Heart left ventricle (tissue), 16 donors: ENCODE results near the gene PKNOX1. TPM values are rescaled to one million over a fixed set of nuclear protein-coding genes. Genes with fewer than 3 reads are reported as not detected.

Experiments used
- ATAC-seq, 4 donors: fragments of 200-7000 bp; cut with Tn5 transposase; one replicate each; pipeline ENCODE4 v1.9.1; 2020 to 2022; ENCODE audit warnings: moderate library complexity in 4 of 4, mild to moderate bottlenecking in 3 of 4, moderate number of reproducible peaks in 1 of 4
- DNase-seq, 5 donors: peaks; one replicate each; pipeline ENCODE4 v3.0.0-alpha.2; 2020
- H3K27ac ChIP-seq, 12 donors: fragments of 200-600 bp; sonication (generic) in 4 of 12; one replicate each; pipeline versions ENCODE4 v1.5.0 to v1.8.0; 2016 to 2022; ENCODE audit warnings: mild to moderate bottlenecking in 2 of 12
- H3K27me3 ChIP-seq, 9 donors: fragments of 200-600 bp; sonication (generic) in 2 of 9; one replicate each; pipeline versions ENCODE4 v1.5.1 to v1.8.0; 2016 to 2022; ENCODE audit warnings: mild to moderate bottlenecking in 3 of 9
- H3K36me3 ChIP-seq, 9 donors: fragments of 200-600 bp; sonication (generic) in 2 of 9; one replicate each; pipeline versions ENCODE4 v1.5.0 to v1.8.0; 2018 to 2022; ENCODE audit warnings: mild to moderate bottlenecking in 2 of 9
- H3K4me1 ChIP-seq, 12 donors: fragments of 200-600 bp; sonication (generic) in 4 of 12; one replicate each; pipeline versions ENCODE4 v1.5.0 to v1.8.0; 2016 to 2022; ENCODE audit warnings: mild to moderate bottlenecking in 3 of 12
- H3K4me3 ChIP-seq, 12 donors: fragments of 200-600 bp; sonication (generic) in 4 of 12; one replicate each; pipeline versions ENCODE4 v1.5.0 to v1.8.0; 2017 to 2022; ENCODE audit warnings: mild to moderate bottlenecking in 9 of 12, moderate library complexity in 4 of 12
- H3K9me3 ChIP-seq, 12 donors: fragments of 200-600 bp; sonication (generic) in 4 of 12; one replicate each; pipeline versions ENCODE4 v1.5.0 to v1.8.0; 2016 to 2022; ENCODE audit warnings: mild to moderate bottlenecking in 1 of 12
- POLR2A ChIP-seq, 2 donors: fragments of 450-650 bp; IDR thresholded peaks; one replicate each; pipeline ENCODE4 v1.6.1; 2017; ENCODE audit warnings: antibody characterized with exemption in 2 of 2, mild to moderate bottlenecking in 2 of 2, moderate library complexity in 2 of 2
- WGBS, 4 donors: extraction: QIAGEN DNeasy Blood & Tissue Kit in 2 of 4; methylation state at CpG; one replicate each; pipeline versions ENCODE4 v1.1.5 to v1.1.7; 2013 to 2018; 5-methylcytosine and 5-hydroxymethylcytosine counted together
- intact Hi-C, 10 donors: fragments of 100-400 bp; cut with DNase I; formaldehyde crosslinking; loops; one replicate each; pipeline versions ENCODE4 v1.11.1 to v1.14.2; 2022
- polyA plus RNA-seq, 2 donors: library from polyadenylated mRNA; stranded (reverse); fragments of 200-250 nt; gene quantifications; one replicate each; pipeline ENCODE4 v1.2.3, GENCODE V29; 2013
- total RNA-seq, 9 donors: library from RNA; depleted of rRNA in 2 of 9; stranded (reverse); fragments of >200 nt in 2 of 9; fragmentation: NEBNext Ultra II Directional in 3 of 9; extraction: Animal tissue kit (Norgen Biotek cat#: 25700) in 3 of 9; gene quantifications; one replicate each; pipeline versions ENCODE4 v1.1.0 to v1.2.4, GENCODE V29; 2016 to 2023
- TF ChIP-seq, protein P1 (sequence below), 12 donors: fragments of 200-600 bp; sonication (generic) in 4 of 12; IDR thresholded peaks; one replicate each; pipeline versions ENCODE4 v1.5.0 to v1.8.0; 2018 to 2022; ENCODE audit warnings: antibody characterized with exemption in 12 of 12, mild to moderate bottlenecking in 5 of 12
- donor health status: ischemic (EF 13 %, LVEDD 7.1; RV severe dilation, severe dysfunction).
- donor health status: healthy with polysubstance abuse.
- donor health status: DM: no; HTN: yes; CAD: no.
- donor health status: DM: no; HTN: no; CAD: no.
- donor health status: ischemic (EF 25% LVEDD 6.9; RV normal size, moderate dysfunction).
- donor health status: ischemic (EF 25% LVEDD 5.7; RV mildly dilated, moderate dysfunction).
- donor health status: healthy.
- donor health status: DM: yes; HTN: yes; CAD: no.
- donor health status: ischemic (EF 35%, LVEDD 5.7; RV mildly dilated, moderate dysfunction).
- donor health status: nonischemic (EF 11% LVEDD 7.7; RV severe dilation, severe dysfunction).
- donor health status: DM: yes; HTN: yes; CAD: no.
- donor health status: PGD.
- donor health status: ischemic (EF 29% LVEDD 5.4; RV normal size, mild dysfunction).
- donor health status: nonischemic (EF 23%, LVEDD 6.1; RV moderate dilation, normal function).

The PKNOX1 gene
- total and polyA plus RNA-seq, 11 donors = 2.4 to 13.6 (median 7.6) TPM

DNA sequence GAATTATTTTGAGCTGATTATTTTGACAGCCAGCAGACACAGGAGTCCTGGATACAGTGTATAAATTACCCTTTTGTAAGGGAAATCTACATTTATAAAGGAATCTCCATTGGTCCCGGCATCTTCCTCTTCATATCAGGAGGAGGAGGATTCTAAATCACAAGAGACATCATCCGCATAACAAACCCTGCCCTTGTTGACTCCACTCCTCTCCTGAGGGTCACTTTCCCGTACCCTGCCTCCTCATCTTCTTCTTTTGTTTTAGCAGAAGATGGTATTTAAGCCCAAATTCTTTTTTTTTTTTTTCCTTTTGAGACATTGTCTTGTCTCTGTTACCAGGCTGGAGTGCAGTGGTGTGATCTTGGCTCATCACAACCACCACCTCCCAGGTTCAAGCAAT, 14.6 kb upstream of the PKNOX1 start:
- Histone ChIP-seq H3K27me3 (no peaks in the 10 kb centered on the region), H3K36me3 (no peaks in the 10 kb centered on the region), H3K27ac (no peak overlapping the region), H3K4me3 (no peak overlapping the region), H3K4me1 (no peaks in the 10 kb centered on the region), H3K9me3 (no peaks in the 10 kb centered on the region)
- 79 to 81% (median 80%) methylated on average over 3 of the region's 3 CpGs for WGBS, 4 donors
- ATAC-seq (no peak), DNase-seq (no peak)
- intact Hi-C loops = loop anchor here in 1 of 10 donors (10.0 kb wide), 1 partner anchor 55 kb away; no protein-coding TSS in a partner anchor
- no peak for TF ChIP-seq POLR2A (IDR thresholded peaks at IDR 0.05)
- TF ChIP-seq, protein P1, sequence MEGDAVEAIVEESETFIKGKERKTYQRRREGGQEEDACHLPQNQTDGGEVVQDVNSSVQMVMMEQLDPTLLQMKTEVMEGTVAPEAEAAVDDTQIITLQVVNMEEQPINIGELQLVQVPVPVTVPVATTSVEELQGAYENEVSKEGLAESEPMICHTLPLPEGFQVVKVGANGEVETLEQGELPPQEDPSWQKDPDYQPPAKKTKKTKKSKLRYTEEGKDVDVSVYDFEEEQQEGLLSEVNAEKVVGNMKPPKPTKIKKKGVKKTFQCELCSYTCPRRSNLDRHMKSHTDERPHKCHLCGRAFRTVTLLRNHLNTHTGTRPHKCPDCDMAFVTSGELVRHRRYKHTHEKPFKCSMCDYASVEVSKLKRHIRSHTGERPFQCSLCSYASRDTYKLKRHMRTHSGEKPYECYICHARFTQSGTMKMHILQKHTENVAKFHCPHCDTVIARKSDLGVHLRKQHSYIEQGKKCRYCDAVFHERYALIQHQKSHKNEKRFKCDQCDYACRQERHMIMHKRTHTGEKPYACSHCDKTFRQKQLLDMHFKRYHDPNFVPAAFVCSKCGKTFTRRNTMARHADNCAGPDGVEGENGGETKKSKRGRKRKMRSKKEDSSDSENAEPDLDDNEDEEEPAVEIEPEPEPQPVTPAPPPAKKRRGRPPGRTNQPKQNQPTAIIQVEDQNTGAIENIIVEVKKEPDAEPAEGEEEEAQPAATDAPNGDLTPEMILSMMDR (IDR thresholded peaks at IDR 0.05) = no peak

DNA sequence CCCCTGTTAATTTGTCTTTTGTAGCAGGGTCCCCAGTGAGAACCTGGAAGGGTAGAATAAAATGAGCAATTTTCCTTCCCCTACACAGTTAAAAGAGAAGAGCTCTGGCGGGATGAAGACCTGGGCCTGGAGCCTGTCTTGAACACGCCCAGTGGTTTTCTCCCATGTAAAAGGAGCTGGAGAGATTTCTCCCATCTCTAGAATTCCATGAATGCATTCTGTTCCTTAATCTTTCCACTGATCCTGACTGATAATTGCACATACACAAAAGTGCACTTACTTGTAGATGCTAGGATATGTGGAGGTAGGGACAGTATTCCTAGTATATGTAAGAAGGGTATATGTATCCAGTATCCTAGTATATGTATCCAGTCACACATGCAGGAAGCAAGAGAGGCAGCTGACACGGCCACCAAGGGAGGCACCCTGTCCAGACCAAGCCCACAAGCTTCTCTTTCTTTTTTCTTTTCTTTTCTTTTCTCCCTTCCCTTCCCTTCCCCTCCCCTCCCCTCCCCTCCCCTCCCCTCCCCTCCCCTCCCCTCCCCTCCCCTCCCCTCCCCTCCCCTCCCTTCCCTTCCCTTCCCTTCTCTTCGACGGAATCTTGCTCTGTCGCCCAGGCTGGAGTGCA, 11.9 kb upstream of the PKNOX1 start:
- Histone ChIP-seq H3K4me1 (no peaks in the 10 kb centered on the region), H3K27ac (no peak overlapping the region), H3K27me3 (no peaks in the 10 kb centered on the region), H3K36me3 (no peaks in the 10 kb centered on the region), H3K4me3 (no peak overlapping the region), H3K9me3 (no peaks in the 10 kb centered on the region)
- intact Hi-C loops = loop anchor here in 1 of 10 donors (10.0 kb wide), 1 partner anchor 58 kb away; no protein-coding TSS in a partner anchor
- ATAC-seq (no peak), DNase-seq (no peak)
- TF ChIP-seq POLR2A (IDR thresholded peaks at IDR 0.05) = no peak
- TF ChIP-seq, protein P1 (IDR thresholded peaks at IDR 0.05) = no peak
- WGBS, 4 donors = 74 to 81% (median 77%) methylated on average over 3 to 6 of the region's 6 CpGs

DNA sequence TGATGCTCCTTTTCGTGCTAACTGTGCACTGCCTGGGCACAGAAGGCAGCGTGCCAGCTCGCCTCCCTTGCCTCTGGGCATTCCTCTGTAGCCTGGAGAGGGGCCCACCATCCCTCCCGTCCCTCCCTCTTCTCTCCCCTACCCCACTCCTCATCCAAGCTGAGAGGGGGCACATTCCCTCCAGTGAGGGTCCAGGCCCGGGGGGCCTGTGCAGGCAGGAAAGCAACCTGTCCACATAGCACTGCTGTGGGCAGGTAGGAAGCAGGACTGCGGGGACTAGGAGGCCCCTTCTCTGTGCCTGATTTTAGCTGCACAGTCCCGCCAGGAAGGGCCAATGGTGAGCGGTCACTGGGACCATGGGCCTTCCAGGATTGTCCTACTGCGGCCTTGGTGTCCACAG, 10.3 kb upstream of the PKNOX1 start:
- Histone ChIP-seq H3K27ac (no peak overlapping the region), H3K9me3 (no peaks in the 10 kb centered on the region), H3K36me3 (no peaks in the 10 kb centered on the region), H3K4me1 (no peaks in the 10 kb centered on the region), H3K27me3 (no peaks in the 10 kb centered on the region), H3K4me3 (no peak overlapping the region)
- 90 to 93% (median 91%) methylated on average over 9 of the region's 9 CpGs for WGBS, 4 donors
- no peak for ATAC-seq
- TF ChIP-seq, protein P1 (IDR thresholded peaks at IDR 0.05) = no peak
- no peak for TF ChIP-seq POLR2A (IDR thresholded peaks at IDR 0.05)
- intact Hi-C loops = loop anchor here in 1 of 10 donors (10.0 kb wide), 1 partner anchor 59 kb away; no protein-coding TSS in a partner anchor
- no peak for DNase-seq

DNA sequence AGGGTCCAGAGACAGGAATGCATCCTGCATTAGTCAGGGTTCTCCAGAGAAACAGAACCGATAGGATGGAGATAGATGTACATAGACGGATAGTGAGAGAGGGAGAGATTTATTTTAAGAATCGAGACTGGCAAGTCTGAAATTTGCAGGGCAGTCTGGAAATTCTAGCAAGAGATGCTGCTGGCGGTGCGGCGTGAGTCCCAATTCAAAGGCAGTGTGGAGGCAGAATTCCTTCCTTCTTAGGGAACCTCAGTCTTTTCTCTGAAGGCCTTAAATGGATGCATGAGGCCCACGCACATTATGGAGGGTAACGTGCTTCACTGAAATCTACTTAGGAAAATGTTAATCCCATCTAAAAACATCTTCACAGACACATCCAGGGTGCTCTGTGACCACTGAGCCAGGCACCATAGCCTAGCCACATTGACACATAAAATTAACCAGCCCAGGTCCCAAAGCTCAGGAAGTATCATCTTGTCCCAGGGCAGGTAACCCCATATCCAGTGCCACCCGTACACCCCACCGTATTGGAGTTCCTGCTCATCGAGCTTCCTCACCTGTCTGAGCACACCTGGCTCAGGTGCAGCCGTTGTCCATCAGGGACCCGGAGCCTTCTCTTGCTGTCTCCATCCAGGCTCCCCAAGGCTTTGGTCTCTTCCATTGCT, 9.7 kb upstream of the PKNOX1 start:
- no peak for TF ChIP-seq POLR2A (IDR thresholded peaks at IDR 0.05)
- TF ChIP-seq, protein P1 (IDR thresholded peaks at IDR 0.05) = no peak
- ATAC-seq = no peak
- Histone ChIP-seq H3K27ac (no peak overlapping the region), H3K36me3 (no peaks in the 10 kb centered on the region), H3K9me3 (no peaks in the 10 kb centered on the region), H3K27me3 (no peaks in the 10 kb centered on the region), H3K4me1 (no peaks in the 10 kb centered on the region), H3K4me3 (no peak overlapping the region)
- intact Hi-C loops = loop anchor here in 1 of 10 donors (10.0 kb wide), 1 partner anchor 60 kb away; no protein-coding TSS in a partner anchor
- 93 to 96% (median 95%) methylated on average over 12 to 13 of the region's 13 CpGs for WGBS, 4 donors
- no peak for DNase-seq
